Fibroblast of upper back skin (primary cell): ENCODE results near the gene RAB5B.
"Not testable (repeated sequence)": the region's sequence is repeated elsewhere in the genome, so short reads cannot be mapped to it uniquely, and the experiment has no call there.

Source experiments
- DNase-seq: peaks from one replicate; pipeline ENCODE4 v3.0.0-alpha.2; 2013

Gene RAB5B

DNA sequence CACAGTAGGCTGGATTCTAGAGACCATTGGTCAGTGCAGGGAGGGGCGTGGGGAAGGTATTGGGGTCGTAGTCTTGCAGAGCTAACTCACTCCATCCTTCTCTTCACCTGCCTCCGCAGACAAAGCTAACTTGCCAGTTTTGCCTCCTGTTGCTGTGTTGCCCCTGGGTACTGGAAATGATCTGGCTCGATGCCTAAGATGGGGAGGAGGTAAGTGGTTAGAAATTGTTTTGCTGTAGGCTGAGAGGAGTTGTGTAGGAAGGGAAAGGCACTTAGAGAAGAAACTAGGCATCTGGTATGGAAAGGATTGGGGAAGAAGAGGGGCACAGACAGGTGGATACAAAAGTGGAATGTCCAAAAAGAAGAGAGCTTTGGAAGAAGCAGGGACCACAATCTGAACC, 31.8 kb upstream of the RAB5B start:
- DNase-seq: no peak

DNA sequence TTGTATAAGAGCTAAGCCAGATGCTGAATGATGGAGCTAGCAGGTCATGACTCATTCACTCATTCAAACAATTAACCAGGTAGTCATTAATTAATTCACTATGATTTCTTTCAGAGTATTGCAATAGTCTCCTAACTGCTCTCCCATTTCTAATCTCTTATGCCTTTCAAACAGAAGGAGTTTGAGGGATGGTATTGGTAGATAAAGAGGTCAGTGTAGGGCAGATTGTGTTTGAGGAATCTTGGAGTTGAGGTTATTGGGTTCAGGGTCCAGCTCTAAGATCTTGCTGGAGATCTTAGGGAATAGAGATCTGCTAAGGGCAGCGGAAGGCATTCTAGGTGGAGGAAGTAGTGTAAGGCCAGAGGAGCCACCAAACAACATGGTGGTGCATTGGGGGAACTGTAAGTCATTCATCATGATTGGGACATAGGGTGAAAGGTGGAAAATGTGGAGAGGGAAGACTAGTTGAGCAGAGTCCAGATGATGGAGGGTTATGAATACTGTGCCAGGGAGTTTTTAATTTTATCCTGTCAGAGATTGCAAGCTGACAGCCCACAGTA, 31.2 kb upstream of the RAB5B start:
- no peak for DNase-seq

DNA sequence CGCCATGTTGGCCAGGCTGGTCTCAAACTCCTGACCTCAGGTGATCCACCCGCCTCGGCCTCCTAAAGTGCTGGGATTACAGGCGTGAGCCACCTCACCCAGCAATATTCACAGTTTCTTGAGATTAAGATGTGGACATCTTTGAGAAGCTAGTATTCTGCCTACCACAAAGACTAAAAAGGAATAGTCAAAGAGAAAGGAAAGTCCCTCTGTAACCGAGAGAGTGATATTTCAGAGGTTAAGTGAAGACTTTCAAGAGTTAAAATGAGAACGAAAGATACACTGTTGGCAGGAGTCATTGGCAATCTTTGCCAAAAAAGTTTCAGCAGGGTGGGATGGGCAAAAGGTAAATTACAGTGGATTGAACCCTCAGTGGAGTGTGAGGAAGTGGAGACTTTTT, 27.3 kb upstream of the RAB5B start:
- no peak for DNase-seq

DNA sequence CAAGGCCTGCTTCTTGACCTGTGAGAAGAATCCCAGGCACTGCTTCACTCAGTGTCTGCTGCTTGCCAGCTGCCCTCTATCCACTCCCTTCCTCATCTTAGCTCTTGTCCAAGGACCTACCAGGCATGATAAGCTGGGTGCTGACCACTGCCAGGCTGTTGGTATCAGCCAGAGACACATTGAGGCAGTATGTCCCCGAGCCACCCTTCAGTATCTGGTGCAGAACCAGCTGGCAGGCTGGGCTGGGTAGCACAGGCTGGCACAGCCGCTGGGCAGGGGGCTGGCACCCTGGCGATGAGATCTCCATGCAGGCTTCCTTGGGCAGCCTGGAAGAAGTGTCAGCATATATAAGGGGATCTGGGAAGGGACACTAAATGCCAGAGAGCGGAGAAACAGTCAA, 18.5 kb upstream of the RAB5B start:
- DNase-seq: no peak

DNA sequence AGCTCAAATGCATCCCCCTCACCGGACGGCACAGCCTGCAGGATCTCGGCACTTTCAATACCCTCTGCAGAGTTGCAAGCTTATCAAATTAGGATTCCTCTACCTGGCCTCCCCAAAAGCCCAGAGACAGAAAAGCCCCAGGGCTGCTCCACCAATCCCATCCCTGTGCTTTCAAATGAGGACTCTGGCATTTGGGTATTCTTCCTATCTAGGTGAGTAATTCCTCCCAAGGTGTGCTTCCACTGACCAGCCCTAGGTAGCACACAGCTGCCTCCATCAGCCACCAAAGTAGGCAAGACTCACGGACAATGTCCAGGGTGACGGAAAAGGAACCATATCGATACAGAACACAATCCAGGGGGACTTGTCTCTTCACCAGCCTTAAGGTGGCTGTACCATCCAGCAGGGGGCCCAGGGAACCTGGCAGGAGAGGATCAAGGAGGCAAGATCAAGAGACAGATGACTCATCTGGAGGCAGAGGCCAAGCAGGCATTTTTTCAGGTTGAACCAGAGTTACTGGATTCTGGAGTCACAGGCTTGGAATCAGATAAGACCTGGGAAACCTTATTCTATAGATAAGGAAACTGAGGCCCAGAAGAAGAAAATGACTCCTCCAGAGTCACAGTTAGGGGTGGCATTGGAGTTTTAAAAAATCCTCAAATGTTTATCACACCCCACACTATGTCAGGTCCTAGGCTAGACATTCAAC, 17.9 kb upstream of the RAB5B start:
- peak; percentile 56 for DNase-seq

DNA sequence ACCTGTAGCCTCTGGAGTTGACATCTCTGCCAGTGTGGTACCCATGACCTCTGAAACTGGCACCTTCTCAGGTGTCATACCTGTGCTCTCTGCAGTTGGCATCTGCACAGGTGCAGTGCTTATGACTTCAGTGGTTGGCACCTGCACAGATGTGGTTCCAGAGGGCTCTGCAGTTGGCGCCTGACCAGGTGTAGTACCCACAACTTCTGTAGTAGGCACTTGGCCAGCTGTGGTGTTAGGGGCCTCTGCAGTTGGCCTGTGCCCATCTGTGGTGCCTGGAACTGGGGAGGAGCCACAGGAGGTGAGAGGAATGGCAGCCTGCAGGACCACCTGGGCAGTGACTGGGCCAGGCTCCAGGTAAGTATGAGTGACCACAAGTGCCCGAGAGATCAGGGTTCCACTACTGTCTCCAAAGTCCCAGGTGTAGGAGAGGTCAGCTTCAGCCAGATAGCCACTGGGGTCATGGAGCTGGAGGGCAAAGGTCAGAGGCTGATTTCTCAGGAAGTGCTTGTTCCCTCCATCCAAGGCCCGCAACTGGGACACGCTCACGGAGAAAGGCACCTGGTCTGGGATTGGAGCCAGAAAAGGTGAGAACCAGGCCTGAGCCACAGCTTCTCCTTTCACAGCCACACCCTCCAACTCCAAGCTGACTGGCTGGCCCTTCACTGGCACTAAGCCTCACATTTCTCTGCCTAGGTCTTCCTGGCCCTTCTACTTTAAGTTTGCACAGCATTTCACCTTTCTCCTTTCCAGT, 16.6 kb upstream of the RAB5B start:
- DNase-seq: no peak

DNA sequence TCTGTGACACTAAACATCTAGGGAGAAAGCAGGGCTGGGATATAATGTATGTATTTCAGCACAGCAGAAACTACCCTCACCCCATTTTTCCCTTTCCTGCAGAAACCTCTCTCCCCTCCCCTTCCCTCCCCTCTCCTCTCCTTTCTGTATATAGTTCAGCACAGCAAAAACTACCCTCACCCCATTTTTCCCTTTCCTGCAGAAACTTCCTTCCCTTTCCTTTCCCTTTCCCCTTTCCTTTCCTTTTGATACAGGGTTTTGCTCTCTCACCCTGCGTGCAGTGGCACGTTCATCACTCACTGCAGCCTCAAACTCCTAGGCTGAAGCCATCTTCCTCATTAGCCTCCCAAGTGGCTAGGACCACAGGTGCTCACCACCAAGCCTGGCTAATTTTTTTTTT, 10.1 kb upstream of the RAB5B start:
- DNase-seq: no peak

DNA sequence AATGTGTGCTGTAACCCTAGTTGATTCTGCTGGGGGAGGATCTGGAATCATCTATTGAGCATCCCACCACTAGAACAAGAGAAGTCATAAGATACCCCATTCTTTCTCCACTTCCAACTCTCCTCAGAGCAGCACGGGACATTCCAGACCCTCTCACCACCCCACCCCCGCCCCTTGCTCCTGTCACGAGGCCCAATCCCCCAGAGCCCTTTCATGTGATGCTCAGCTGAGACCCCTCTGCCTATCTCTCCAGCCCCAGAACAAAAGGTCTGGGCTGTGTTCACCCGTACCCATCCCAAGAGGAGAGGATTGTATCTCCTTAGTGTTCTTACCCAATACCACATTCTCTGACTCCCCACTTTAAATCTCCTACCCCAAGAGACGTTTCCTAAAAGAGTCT, 8.6 kb upstream of the RAB5B start:
- no peak for DNase-seq

DNA sequence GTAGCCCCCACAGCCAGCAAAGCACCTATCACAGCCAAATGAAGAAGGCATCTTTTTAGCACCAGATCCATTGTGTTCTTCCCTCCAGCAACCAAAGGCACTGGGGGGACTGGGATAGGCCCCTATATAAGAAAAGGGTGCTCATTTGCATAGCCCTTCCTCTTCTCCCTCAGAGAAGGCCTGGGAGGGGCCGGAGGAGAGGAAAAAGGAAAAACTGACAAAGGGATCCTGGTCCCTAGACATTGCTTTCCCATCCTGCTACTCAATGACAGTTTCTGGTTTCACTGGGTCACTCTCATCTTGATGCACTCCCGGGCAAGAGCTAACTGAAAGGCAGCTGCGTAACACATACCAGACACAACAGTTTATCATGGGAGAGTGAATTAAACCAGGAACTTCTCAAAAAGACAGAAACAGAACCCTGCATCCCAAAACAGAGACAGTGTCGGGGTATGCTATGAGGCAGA, 7.9 kb upstream of the RAB5B start, which contains the start of gene PMEL:
Gene PMEL, minus strand, starts transcription at position 102 of the 467 bp plus-strand sequence. Its CDS starts 31 bp downstream, at position 71.
- DNase-seq: no peak

DNA sequence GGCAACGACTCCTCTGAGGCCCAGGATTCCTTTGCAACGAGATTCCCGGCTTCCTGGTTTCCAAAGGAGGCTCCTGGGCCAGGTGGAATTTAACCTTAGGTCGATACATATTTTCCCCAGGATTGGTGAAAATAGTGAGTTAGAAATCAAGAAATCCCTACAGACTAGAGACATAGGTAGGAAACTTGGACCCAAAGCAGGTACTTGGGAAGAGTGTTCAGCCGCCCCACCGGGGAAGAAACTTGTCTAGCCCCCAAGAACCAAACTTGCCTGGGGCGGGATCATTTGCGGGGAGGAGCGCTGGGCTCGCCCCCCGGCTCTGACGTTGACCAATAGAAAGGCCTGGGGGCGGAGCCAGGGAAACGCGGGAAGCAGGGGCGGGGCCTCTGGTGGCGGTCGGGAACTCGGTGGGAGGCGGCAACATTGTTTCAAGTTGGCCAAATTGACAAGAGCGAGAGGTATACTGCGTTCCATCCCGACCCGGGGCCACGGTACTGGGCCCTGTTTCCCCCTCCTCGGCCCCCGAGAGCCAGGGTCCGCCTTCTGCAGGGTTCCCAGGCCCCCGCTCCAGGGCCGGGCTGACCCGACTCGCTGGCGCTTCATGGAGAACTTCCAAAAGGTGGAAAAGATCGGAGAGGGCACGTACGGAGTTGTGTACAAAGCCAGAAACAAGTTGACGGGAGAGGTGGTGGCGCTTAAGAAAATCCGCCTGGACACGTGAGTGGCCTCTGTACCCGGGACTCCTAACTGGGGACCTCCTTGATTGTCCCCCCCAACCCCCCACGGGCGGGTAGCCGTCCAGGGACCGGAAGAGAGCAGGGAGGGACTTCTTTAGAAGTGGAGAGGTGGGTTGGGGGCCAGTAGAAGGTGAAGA, 7.2 kb upstream of the RAB5B start, which contains the start of gene CDK2:
Gene CDK2, plus strand, starts transcription at position 423 of the 874 bp plus-strand sequence. Its CDS starts 179 bp downstream, at position 602.
- peak; percentile 77 for DNase-seq

DNA sequence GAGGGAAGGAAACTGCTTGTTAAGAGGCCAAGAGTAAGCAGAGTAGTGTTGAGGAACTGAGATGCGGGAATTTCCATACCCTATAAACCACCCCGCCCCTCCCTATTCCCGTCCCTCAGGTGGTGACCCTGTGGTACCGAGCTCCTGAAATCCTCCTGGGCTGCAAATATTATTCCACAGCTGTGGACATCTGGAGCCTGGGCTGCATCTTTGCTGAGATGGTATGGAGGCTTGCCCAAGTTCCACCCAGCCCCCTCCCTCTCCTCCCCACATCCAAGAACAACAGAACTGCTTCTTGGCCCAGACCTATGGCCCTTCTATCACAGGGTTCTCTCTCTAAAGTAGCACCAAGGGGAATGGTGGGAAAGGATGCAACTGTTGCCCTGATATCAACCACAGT, 4.5 kb upstream of the RAB5B start:
- DNase-seq: no peak

DNA sequence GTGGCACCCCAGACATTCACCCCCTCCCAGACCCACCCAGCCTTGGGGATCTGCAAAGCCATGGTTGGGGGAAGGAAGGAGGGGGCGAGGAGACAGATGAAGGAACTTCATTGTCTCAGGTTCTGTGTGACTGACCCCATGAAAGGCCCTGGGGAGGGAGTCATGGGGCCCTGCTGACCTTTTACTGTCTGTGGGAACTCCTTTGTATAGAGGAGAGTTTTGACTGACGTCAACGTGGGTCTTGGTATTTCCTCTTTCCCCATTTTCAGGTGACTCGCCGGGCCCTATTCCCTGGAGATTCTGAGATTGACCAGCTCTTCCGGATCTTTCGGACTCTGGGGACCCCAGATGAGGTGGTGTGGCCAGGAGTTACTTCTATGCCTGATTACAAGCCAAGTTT, 3.1 kb upstream of the RAB5B start:
- DNase-seq: peak; percentile 34

DNA sequence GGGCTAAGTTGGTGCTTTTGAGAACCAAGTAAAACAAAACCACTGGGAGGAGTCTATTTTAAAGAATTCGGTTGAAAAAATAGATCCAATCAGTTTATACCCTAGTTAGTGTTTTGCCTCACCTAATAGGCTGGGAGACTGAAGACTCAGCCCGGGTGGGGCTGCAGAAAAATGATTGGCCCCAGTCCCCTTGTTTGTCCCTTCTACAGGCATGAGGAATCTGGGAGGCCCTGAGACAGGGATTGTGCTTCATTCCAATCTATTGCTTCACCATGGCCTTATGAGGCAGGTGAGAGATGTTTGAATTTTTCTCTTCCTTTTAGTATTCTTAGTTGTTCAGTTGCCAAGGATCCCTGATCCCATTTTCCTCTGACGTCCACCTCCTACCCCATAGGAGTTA, 1.8 kb upstream of the RAB5B start:
- peak; percentile 53 for DNase-seq

DNA sequence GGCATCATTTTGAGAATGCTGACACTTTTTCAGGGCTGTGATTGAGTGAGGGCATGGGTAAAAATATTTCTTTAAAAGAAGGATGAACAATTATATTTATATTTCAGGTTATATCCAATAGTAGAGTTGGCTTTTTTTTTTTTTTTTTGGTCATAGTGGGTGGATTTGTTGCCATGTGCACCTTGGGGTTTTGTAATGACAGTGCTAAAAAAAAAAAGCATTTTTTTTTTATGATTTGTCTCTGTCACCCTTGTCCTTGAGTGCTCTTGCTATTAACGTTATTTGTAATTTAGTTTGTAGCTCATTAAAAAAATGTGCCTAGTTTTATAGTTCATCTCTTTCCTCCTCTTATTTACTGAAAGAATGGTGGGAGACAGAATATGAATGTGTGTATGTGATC, 1.4 kb upstream of the RAB5B start:
- DNase-seq: no peak

DNA sequence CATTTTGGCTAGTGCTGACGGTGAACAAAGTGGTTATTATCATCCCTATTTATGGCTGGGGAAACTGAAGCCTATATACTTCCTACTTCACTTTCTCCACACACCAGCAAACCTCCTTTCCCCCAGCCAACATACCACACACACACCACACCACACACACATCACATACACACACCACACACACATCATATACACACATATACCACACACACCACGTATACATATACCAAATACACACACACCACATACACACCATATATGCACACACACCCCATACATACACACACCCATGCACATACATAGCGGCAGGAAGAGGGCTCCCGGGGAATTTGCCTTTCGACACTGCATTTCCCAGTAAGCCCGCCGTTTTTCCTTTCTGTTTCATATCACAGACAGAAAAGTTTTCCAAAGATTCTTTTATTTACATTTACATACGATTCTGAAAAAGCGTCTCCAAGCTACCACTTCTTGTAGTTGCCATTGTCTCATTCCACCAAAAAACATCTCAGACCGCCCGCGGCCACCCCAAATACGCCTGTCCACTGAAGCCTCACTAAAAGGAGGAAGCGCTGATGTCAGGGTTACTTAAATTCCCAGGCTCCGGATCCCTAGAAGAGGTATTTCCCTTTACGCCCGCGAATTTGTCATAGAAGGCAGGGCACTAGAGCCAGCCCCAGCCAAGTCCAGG, 823 bp upstream of the RAB5B start:
- peak; percentile 12 for DNase-seq

DNA sequence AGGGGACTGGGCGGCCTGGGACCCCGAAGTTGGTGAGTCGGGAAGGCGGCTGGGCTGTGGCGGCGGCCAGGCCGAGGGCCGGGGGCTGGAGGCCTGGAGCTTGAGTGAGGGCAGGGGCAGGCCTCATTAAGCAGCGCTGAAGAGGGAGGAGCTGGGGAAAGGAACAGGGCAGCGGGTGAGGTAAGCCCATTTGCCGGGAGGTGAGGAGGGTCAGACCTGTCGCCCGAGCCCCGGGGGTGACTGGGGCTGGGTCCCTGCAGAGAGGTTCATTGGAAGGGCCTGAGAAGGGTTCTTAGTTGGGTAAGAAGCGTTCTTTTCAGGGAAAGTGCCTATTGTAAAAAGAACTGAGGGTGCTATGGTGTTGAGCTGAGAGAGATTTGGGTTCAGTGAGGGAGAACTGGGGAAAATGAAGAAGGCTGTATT, 441 bp downstream of the RAB5B start:
- DNase-seq: peak; percentile 8

DNA sequence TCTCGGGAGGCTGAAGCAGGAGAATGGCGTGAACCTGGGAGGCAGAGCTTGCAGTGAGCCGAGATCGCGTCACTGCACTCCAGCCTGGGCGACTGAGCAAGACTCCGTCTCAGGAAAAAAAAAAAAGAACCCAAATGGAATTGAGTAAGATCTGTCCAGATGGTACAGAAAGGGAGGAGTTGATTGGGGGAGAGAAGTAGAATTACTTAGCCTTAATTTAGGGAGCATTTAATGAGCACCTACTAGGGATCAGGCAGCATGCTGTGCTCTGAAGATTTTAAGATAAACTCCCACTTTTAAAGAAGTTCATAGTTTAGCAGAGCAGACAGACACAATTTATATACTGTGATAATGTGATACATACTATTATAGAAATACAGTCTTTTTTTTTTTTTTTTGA, 4.5 kb downstream of the RAB5B start:
- DNase-seq: no peak

DNA sequence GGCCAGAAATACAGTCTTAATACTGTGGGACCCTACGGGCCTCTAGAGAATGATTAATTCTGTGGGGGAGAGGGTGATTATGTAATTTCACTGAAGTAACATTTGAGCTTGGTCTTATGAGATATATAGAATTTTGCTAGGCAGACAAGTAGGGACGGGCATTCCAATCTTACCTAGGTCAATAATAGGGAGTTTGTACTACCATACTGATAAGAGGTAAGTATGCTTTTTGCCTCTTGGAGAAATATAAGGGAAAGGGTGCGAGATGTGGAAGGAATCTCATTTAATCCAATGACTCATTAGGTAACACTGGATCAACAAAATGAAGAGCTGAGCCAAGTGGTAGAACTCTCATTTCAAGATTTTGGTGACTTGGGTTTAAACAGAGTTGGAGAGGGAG, 5.2 kb downstream of the RAB5B start:
- DNase-seq: no peak

DNA sequence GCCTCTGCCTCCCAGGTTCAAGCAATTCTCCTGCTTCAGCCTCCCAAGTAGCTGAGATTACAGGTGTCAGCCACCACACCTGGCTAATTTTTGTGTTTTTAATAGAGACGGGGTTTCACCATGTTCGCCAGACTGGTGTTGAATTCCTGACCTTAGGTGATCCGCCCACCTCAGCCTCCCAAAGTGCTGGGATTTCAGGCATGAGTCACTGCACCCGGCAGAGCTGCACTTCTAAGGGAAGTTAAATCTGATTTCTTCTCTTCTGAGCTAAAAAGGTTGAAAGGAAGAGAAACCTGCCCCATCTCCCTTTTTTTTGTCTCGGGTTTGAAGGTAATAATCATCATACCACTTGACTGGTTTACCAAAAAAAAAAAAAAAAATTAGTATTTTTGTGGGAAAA, 8.0 kb downstream of the RAB5B start:
- not testable (repeated sequence) for DNase-seq

DNA sequence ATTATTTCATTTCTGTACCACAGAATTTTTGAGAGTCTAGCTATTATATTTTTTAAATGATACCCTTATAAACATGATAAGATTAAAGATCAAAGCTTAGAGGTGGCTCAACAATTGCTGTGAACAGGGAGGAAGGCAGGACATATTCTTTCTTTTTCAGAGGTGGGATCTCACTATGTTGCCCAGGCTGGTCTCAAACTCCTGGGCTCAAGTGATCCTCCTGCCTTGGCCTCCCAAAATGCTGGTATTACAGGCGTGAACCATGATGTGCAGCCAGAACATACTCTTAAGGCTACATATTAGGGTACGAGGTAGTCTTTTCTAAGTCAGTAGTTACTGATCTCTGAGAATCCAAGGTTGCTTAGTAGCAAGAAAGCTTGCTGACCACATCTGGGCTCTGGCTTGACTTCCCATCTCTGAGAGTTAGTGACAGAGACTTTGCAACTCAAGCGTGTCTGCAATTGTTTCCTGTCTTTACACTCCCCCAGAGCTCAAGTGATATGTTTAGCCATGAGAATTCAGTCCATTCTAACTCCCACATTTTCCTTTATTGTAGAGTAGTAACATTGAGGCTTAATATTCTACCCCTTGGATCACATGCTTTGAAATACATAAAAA, 8.6 kb downstream of the RAB5B start:
- no peak for DNase-seq

DNA sequence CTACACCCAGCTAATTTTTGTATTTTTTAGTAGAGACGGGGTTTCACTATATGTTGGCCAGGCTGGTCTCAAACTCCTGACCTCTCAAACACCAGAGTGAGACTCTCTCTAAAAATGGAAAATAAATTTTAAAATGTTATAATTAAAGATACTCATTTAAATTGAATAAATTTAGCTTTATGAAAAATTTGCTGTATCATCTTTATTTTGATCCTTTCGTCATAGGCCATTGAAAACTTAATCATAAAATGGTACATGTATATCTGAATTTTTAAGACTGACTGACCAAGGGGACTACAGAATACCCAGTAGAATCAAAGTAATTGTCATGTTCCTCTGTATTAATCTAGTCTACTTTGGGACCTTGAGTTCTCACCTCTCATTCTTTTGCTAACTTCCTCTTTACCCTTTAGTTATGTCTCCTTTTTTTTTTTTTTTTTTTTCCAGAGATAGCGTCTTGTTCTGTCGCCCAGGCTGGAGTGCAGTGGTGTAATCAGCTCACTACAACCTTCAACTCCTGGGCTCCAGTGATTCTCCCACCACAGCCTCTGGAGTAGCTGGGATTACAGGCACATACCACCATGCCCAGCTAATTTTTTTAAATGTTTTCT, 9.5 kb downstream of the RAB5B start:
- DNase-seq: no peak
